Activated gamma-delta T cell (primary cell): Measurements from ENCODE around the gene A4GNT.

ENCODE experiments used
- DNase-seq: peaks from one replicate; lab custom pipeline; 2025; lab: John Stamatoyannopoulos, UW

Gene A4GNT

GRCh38 chr3:138078901-138079344, 53.3 kb downstream of the A4GNT start:
- no peak for DNase-seq

DNA sequence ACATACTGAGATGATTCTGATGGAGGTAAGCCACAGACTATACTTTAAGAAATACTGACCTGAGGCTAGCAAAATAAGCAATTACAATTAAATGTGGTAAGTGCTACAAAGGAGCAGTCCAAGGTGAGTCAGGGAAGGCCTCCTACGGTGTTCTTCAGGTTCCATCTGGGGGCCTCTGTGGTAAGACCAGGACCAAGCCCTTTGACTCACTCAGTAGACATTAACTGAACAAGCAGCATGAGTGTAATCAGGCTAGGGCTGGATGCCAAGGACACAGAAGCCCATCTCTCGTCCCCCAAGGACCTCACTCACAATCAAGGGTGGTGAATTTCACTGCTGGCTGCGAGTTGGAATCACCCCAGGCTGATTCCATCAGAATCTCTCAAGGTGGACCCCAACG, 54.1 kb downstream of the A4GNT start:
- no peak for DNase-seq
